ENCODE results near the gene ADRA2A. TPM values are rescaled to one million over a fixed set of nuclear protein-coding genes. Genes with fewer than 3 reads are reported as not detected.

ADRA2A gene
- total and polyA plus RNA-seq, 10 of the 15 experiments (the other 5 are each of a cell fraction or from before 2014, with no cell fraction given), result 0.08 TPM; not detected in 9

GRCh38 chr10:111082102-111082975 lies 5.5 kb downstream of the ADRA2A start:
- H3K4me2 ChIP-seq (ENCODE audit: control insufficient read depth, insufficient read depth), result no peak overlapping the region
- TF ChIP-seq BACH1 (IDR thresholded peaks at IDR 0.05; ENCODE audit: borderline replicate concordance) (no peak), CTCF (IDR thresholded peaks at IDR 0.05 in 2 of 3, conservative IDR thresholded peaks at IDR 0.05 in 1 of 3; ENCODE audit: control insufficient read depth in 2 of 3, extremely low read depth in 1 of 3, insufficient read depth in 1 of 3, low read depth in 3 of 3, low read length in 3 of 3) (no peak), RUNX3 (IDR thresholded peaks at IDR 0.05; ENCODE audit: low read length) (no peak), NR2F1 (conservative IDR thresholded peaks at IDR 0.05) (no peak), SP1 (IDR thresholded peaks at IDR 0.05; ENCODE audit: low read depth, low read length) (no peak), RFX5 (IDR thresholded peaks at IDR 0.05; ENCODE audit: low read depth, low read length) (no peak)
- no TSS peak for BruUV-seq (replicated peaks)
- WGBS (ENCODE audit: insufficient coverage, insufficient replicate concordance, low lambda C conversion rate, missing lambda C conversion rate), result 14% methylated on average over 12 of the region's 12 CpGs
- in situ Hi-C loops (cut with MboI), result no loop called here
- ChIA-PET POLR2A (interaction anchor here (0.6 kb wide), 1 partner anchor 99 kb away, joined by 3 read pairs; no protein-coding TSS in a partner anchor), RAD21 (ENCODE audit: unreplicated experiment) (no interaction called here), CTCF (no interaction called here), SMC1A (ENCODE audit: uncharacterized antibody, unreplicated experiment) (interaction anchor here (0.8 kb wide), 1 partner anchor 10 kb away, joined by 3 read pairs; no protein-coding TSS in a partner anchor)
- peaks cover 0 to 6% of the 10 kb centered on the region in 2 experiments; a peak in 3 of 4 replicates for H3K27me3 ChIP-seq (replicated peaks in 1 of 2; ENCODE audit: control insufficient read depth in 2 of 2, insufficient read depth in 2 of 2, low read length in 1 of 2)
- no peak for DNase-seq (ENCODE audit: low read depth, low spot score)
- no peak overlapping the region for H2AFZ ChIP-seq (ENCODE audit: control insufficient read depth, low read depth, low read length)
- intact Hi-C loops (cut with micrococcal nuclease; ENCODE audit: unreplicated experiment), result no loop called here
- no peaks in the 10 kb centered on the region for H3K36me3 ChIP-seq (ENCODE audit: control insufficient read depth in 2 of 2, insufficient read depth in 2 of 2, low read length in 1 of 2)
- FAIRE-seq, result no peak
- no peaks in the 10 kb centered on the region for H4K20me1 ChIP-seq (ENCODE audit: control insufficient read depth, insufficient read depth)
- H3K9ac ChIP-seq (ENCODE audit: control insufficient read depth, insufficient read depth, low read length), result no peak overlapping the region
- no peak for ATAC-seq
- H3K79me2 ChIP-seq (ENCODE audit: control insufficient read depth, insufficient read depth, low read length), result no peaks in the 10 kb centered on the region
- H3K9me3 ChIP-seq (replicated peaks; ENCODE audit: control insufficient read depth, insufficient read depth, low read length), result no peaks in the 10 kb centered on the region; the same call in 2 of the 3 replicates
- H3K27ac ChIP-seq (ENCODE audit: control insufficient read depth, insufficient read depth), result no peak overlapping the region
- H3K4me3 ChIP-seq, result no peak overlapping the region
- no peaks in the 10 kb centered on the region for H3K4me1 ChIP-seq (ENCODE audit: control insufficient read depth, insufficient read depth, low read length)

All from GM12878 (cell line).